ENCODE measurements around the gene NCKAP5. TPM values are rescaled to one million over a fixed set of nuclear protein-coding genes. Genes with fewer than 3 reads are reported as not detected.

The NCKAP5 gene
- total and polyA plus RNA-seq, 2 of the 13 experiments (the other 11 are each of a cell fraction or from before 2014, with no cell fraction given) = 0.01 TPM; not detected in 1

DNA sequence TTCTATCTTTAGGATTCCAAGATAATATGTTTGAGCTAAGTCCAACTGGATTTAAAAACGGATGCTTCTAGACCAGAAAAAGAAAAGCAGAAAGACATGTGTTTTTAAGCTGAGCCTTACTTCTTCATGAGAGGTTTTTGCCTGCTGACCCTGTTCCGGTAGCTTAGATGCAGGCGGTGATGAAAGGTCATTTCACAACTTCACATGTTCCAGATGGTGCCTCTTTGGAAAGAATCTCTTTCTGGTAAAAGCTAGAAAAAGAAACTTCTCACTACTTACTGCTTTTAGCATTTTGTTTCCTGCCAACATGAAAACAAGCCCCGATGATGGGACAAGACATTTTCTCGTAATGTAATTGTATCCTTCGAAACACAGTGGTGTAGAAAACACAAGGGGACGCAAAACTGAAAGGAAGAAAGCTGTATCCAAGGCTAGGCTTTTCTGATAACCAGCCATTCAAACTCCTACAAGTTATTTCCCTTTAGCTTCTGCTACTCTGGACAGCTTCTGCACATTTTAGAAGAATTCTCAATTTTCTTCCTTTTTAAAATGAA is 490.9 kb downstream of the NCKAP5 start:
- no peak overlapping the region for H3K27ac ChIP-seq (ENCODE audit: extremely low read length, insufficient read depth, low read length)
- no peaks in the 10 kb centered on the region for H3K27me3 ChIP-seq (ENCODE audit: control insufficient read depth in 1 of 2, insufficient read depth in 2 of 2, low read length in 2 of 2)
- H4K20me1 ChIP-seq (ENCODE audit: insufficient read depth, low read length) = no peaks in the 10 kb centered on the region
- no peaks in the 10 kb centered on the region for H3K4me1 ChIP-seq (ENCODE audit: insufficient read depth, low read length)
- whole genome bisulfite sequencing (ENCODE audit: low lambda C conversion rate) = 21% methylated on average over 7 of the region's 7 CpGs
- no peak overlapping the region for H3K4me3 ChIP-seq (replicated peaks in 1 of 3; ENCODE audit: insufficient read depth in 1 of 3, low read depth in 2 of 3, low read length in 3 of 3)
- ChIA-PET CTCF (ENCODE audit: low intra/inter-chr PET ratio, low total read pairs) (no interaction called here), POLR2A (no interaction called here)
- no peak overlapping the region for H3K4me2 ChIP-seq (ENCODE audit: low read depth, low read length)
- H2AFZ ChIP-seq (ENCODE audit: low read length) = no peak overlapping the region
- in situ Hi-C loops (cut with HindIII; ENCODE audit: extremely low pct_ligation_motif_present, low pct_unique_long_range_greater_than_20kb) (no loop called here), intact Hi-C loops (cut with micrococcal nuclease; ENCODE audit: unreplicated experiment) (no loop called here)
- no peaks in the 10 kb centered on the region for H3K36me3 ChIP-seq (replicated peaks in 1 of 2; ENCODE audit: control insufficient read depth in 1 of 2, insufficient read depth in 2 of 2, low read length in 2 of 2)
- H3K9ac ChIP-seq (ENCODE audit: insufficient read depth, low read depth, low read length) = no peak overlapping the region
- H3K79me2 ChIP-seq (ENCODE audit: insufficient read depth, low read length) = no peaks in the 10 kb centered on the region
- TF ChIP-seq ZNF367 (CRISPR knock-in tag; IDR thresholded peaks at IDR 0.05; ENCODE audit: borderline replicate concordance) = no peak
- TF ChIP-seq GZF1 (CRISPR knock-in tag; IDR thresholded peaks at IDR 0.05) = no peak
- TF ChIP-seq, protein P1, sequence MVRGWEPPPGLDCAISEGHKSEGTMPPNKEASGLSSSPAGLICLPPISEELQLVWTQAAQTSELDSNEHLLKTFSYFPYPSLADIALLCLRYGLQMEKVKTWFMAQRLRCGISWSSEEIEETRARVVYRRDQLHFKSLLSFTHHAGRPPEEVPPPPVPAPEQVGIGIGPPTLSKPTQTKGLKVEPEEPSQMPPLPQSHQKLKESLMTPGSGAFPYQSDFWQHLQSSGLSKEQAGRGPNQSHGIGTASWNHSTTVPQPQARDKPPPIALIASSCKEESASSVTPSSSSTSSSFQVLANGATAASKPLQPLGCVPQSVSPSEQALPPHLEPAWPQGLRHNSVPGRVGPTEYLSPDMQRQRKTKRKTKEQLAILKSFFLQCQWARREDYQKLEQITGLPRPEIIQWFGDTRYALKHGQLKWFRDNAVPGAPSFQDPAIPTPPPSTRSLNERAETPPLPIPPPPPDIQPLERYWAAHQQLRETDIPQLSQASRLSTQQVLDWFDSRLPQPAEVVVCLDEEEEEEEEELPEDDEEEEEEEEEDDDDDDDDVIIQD (CRISPR knock-in tag; IDR thresholded peaks at IDR 0.05; ENCODE audit: low read depth) = no peak
- TF ChIP-seq KMT2A (CRISPR knock-in tag; IDR thresholded peaks at IDR 0.05) = no peak
- TF ChIP-seq PPARG (CRISPR knock-in tag; conservative IDR thresholded peaks at IDR 0.05) = no peak
- TF ChIP-seq, protein P2, sequence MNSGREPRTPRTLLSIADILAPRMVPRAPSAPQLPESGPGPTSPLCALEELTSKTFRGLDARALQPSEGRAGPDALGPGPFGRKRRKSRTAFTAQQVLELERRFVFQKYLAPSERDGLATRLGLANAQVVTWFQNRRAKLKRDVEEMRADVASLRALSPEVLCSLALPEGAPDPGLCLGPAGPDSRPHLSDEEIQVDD (CRISPR knock-in tag; IDR thresholded peaks at IDR 0.05; ENCODE audit: borderline replicate concordance) = no peak
- TF ChIP-seq MAFG (CRISPR knock-in tag; IDR thresholded peaks at IDR 0.05) = no peak
- TF ChIP-seq ASH2L (IDR thresholded peaks at IDR 0.05; ENCODE audit: insufficient read length, low read depth, low read length) = no peak
- no peak for TF ChIP-seq KLF11 (CRISPR knock-in tag; IDR thresholded peaks at IDR 0.05)
- TF ChIP-seq ZNF850 (CRISPR knock-in tag; conservative IDR thresholded peaks at IDR 0.05) = no peak
- TF ChIP-seq, protein P3, sequence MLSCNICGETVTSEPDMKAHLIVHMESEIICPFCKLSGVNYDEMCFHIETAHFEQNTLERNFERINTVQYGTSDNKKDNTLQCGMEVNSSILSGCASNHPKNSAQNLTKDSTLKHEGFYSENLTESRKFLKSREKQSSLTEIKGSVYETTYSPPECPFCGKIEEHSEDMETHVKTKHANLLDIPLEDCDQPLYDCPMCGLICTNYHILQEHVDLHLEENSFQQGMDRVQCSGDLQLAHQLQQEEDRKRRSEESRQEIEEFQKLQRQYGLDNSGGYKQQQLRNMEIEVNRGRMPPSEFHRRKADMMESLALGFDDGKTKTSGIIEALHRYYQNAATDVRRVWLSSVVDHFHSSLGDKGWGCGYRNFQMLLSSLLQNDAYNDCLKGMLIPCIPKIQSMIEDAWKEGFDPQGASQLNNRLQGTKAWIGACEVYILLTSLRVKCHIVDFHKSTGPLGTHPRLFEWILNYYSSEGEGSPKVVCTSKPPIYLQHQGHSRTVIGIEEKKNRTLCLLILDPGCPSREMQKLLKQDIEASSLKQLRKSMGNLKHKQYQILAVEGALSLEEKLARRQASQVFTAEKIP (CRISPR knock-in tag; IDR thresholded peaks at IDR 0.05; ENCODE audit: borderline replicate concordance) = no peak
- no peak for TF ChIP-seq HOXD1 (CRISPR knock-in tag; IDR thresholded peaks at IDR 0.05)
- no peak for TF ChIP-seq SMARCC2 (IDR thresholded peaks at IDR 0.05)
- no peak for TF ChIP-seq PHF5A (CRISPR knock-in tag; IDR thresholded peaks at IDR 0.05; ENCODE audit: low read depth, unreplicated experiment)
- no TSS peak for BruUV-seq (replicated peaks)
- DNase-seq (ENCODE audit: low spot score) (no peak), ATAC-seq (no peak), FAIRE-seq (no peak)
- H3K9me3 ChIP-seq (ENCODE audit: low read length) = peaks cover 17% of the 10 kb centered on the region

Data from HepG2 (cell line).